IMR-90 (cell line): ENCODE results near the gene RPTOR. TPM values are rescaled to one million over a fixed set of nuclear protein-coding genes. Genes with fewer than 3 reads are reported as not detected.

Experiments used
- ATAC-seq: fragments of 200-7000 bp; cut with Tn5 transposase; 2 replicates; pipeline ENCODE4 v1.9.1; 2020; ENCODE audit warnings: low read depth, mild to moderate bottlenecking, moderate library complexity
- BruUV-seq: library from RNA; stranded (reverse); fragments of 400-500 nt; replicated peaks from 2 replicates; lab custom pipeline; 2021; lab: Mats Ljungman, UMichigan
- CTCF ChIA-PET: fragments of 300-600 bp; formaldehyde crosslinking; extraction: SDS; loops from one replicate; lab custom pipeline; 2021; ENCODE audit warnings: antibody characterized with exemption; lab: Yijun Ruan, JAX
- POLR2A ChIA-PET: fragments of 300-600 bp; sonication (Branson Sonifier 250); formaldehyde crosslinking; loops from one replicate; lab custom pipeline; 2022; ENCODE audit warnings: antibody characterized with exemption; ENCODE audit not compliant: unreplicated experiment; lab: Charles Lee
- DNase-seq: peaks from one replicate; pipeline ENCODE4 v3.0.0; 2013
- H2AFZ ChIP-seq: replicated peaks from 2 replicates; pipeline ENCODE3; 2013; ENCODE audit warnings: low read length, mild to moderate bottlenecking; ENCODE audit not compliant: poor library complexity
- H2AK5ac ChIP-seq: 2 replicates; pipeline ENCODE4 v1.6.1; 2013; ENCODE audit warnings: low read depth, low read length, inconsistent platforms
- H2AK9ac ChIP-seq: replicated peaks from 2 replicates; pipeline ENCODE3; 2013; ENCODE audit warnings: mild to moderate bottlenecking, low read depth, low read length, moderate library complexity; ENCODE audit not compliant: poor library complexity
- H2BK120ac ChIP-seq: 2 replicates; pipeline ENCODE4 v1.6.1; 2013; ENCODE audit warnings: low read depth, low read length, inconsistent platforms
- H2BK15ac ChIP-seq: 3 replicates; pipeline ENCODE4 v1.6.1; 2013; ENCODE audit warnings: low read depth, low read length, inconsistent platforms
- H2BK20ac ChIP-seq: 2 replicates; pipeline ENCODE4 v1.6.1; 2013; ENCODE audit warnings: low read depth, mild to moderate bottlenecking, inconsistent platforms, low read length, moderate library complexity
- H2BK5ac ChIP-seq: 2 replicates; pipeline ENCODE4 v1.6.1; 2013; ENCODE audit warnings: mild to moderate bottlenecking, low read depth, low read length, inconsistent platforms; ENCODE audit not compliant: poor library complexity, severe bottlenecking
- H3K14ac ChIP-seq: replicated peaks from 2 replicates; pipeline ENCODE4 v1.6.1; 2013; ENCODE audit warnings: low read depth, low read length, inconsistent platforms
- H3K18ac ChIP-seq: 2 replicates; pipeline ENCODE4 v1.6.1; 2013; ENCODE audit warnings: low read depth, low read length, control low read depth
- H3K23ac ChIP-seq: 2 replicates; pipeline ENCODE4 v1.6.1; 2013; ENCODE audit warnings: low read depth, low read length, inconsistent platforms
- H3K27ac ChIP-seq: 2 replicates; pipeline ENCODE4 v1.5.1; 2013; ENCODE audit warnings: mild to moderate bottlenecking, control low read depth, low read length; ENCODE audit not compliant: insufficient read depth
- H3K27me3 ChIP-seq: 2 replicates; pipeline ENCODE4 v1.6.1; 2013; ENCODE audit warnings: low read length; ENCODE audit not compliant: control insufficient read depth, insufficient read depth
- H3K36me3 ChIP-seq: 2 replicates; pipeline ENCODE4 v1.6.1; 2013; ENCODE audit warnings: low read length, mixed read lengths; ENCODE audit not compliant: control insufficient read depth, insufficient read depth
- H3K4ac ChIP-seq: 2 replicates; pipeline ENCODE4 v1.6.1; 2013; ENCODE audit warnings: low read depth, low read length, inconsistent platforms
- H3K4me1 ChIP-seq: 2 replicates; pipeline ENCODE4 v1.6.1; 2013; ENCODE audit warnings: low read length, mixed read lengths; ENCODE audit not compliant: control insufficient read depth, insufficient read depth
- H3K4me2 ChIP-seq: 2 replicates; pipeline ENCODE4 v1.6.1; 2013; ENCODE audit warnings: low read depth, mild to moderate bottlenecking, control low read depth, low read length, moderate library complexity
- H3K4me3 ChIP-seq: 2 replicates; pipeline ENCODE4 v1.5.1; 2013; ENCODE audit warnings: low read depth, mild to moderate bottlenecking, control low read depth, low read length, moderate library complexity; ENCODE audit not compliant: insufficient read depth
- H3K56ac ChIP-seq: 2 replicates; pipeline ENCODE4 v1.6.1; 2013; ENCODE audit warnings: low read length, inconsistent platforms; ENCODE audit not compliant: insufficient read depth; ENCODE audit errors: extremely low read depth
- H3K79me1 ChIP-seq, 2 experiments: 2 replicates each; pipeline ENCODE4 v1.6.1; 2013; ENCODE audit warnings: low read length in 2 of 2, inconsistent platforms in 1 of 2, low read depth in 1 of 2
- H3K9ac ChIP-seq: 2 replicates; pipeline ENCODE4 v1.6.1; 2013; ENCODE audit warnings: low read depth, low read length, control low read depth
- H3K9me1 ChIP-seq: 2 replicates; pipeline ENCODE4 v1.6.1; 2013; ENCODE audit warnings: low read length, inconsistent platforms; ENCODE audit not compliant: insufficient read depth
- H3K9me3 ChIP-seq: 2 replicates; pipeline ENCODE4 v1.6.1; 2013; ENCODE audit warnings: low read length; ENCODE audit not compliant: control insufficient read depth, insufficient read depth
- H4K20me1 ChIP-seq: 2 replicates; pipeline ENCODE4 v1.6.1; 2013; ENCODE audit warnings: low read length, inconsistent platforms; ENCODE audit not compliant: insufficient read depth
- H4K5ac ChIP-seq: 2 replicates; pipeline ENCODE4 v1.6.1; 2013; ENCODE audit warnings: mild to moderate bottlenecking, low read depth, low read length, control low read depth
- H4K8ac ChIP-seq, 2 experiments: 2 replicates each; pipeline ENCODE4 v1.6.1; 2013; ENCODE audit warnings: low read depth in 2 of 2, low read length in 2 of 2, control low read depth in 1 of 2, inconsistent platforms in 1 of 2
- H4K91ac ChIP-seq: 2 replicates; pipeline ENCODE4 v1.6.1; 2013; ENCODE audit warnings: low read depth, low read length, inconsistent platforms; ENCODE audit not compliant: insufficient read depth
- BHLHE40 ChIP-seq: fragments of 150-350 bp; IDR thresholded peaks from 2 replicates; pipeline ENCODE4 v1.6.1; 2016; ENCODE audit warnings: mild to moderate bottlenecking, low read depth, low read length
- CHD1 ChIP-seq: IDR thresholded peaks from 2 replicates; pipeline ENCODE4 v1.6.1; 2012; ENCODE audit warnings: low read depth, low read length, improper control_type of control experiment
- CTCF ChIP-seq: conservative IDR thresholded peaks from 2 replicates; pipeline ENCODE4 v1.5.1; 2012; ENCODE audit warnings: mild to moderate bottlenecking, low read depth, low read length, improper control_type of control experiment
- FOS ChIP-seq: fragments of 150-350 bp; IDR thresholded peaks from 2 replicates; pipeline ENCODE4 v1.6.1; 2016; ENCODE audit warnings: low read depth, low read length
- MAFK ChIP-seq: IDR thresholded peaks from 2 replicates; pipeline ENCODE4 v1.6.1; 2012; ENCODE audit warnings: low read depth, low read length, improper control_type of control experiment
- MAZ ChIP-seq: IDR thresholded peaks from 2 replicates; pipeline ENCODE4 v1.6.1; 2012; ENCODE audit warnings: low read depth, mild to moderate bottlenecking, low read length, improper control_type of control experiment, moderate library complexity, borderline replicate concordance
- MXI1 ChIP-seq: IDR thresholded peaks from 2 replicates; pipeline ENCODE4 v1.6.1; 2012; ENCODE audit warnings: low read depth, mild to moderate bottlenecking, low read length, moderate library complexity, borderline replicate concordance
- NFE2L2 ChIP-seq: fragments of 150-350 bp; IDR thresholded peaks from 2 replicates; pipeline ENCODE4 v1.6.1; 2016; ENCODE audit warnings: low read depth, mild to moderate bottlenecking, low read length
- POLR2A ChIP-seq: IDR thresholded peaks from 2 replicates; pipeline ENCODE4 v1.6.1; 2012; ENCODE audit warnings: mild to moderate bottlenecking, low read depth, low read length
- RAD21 ChIP-seq: IDR thresholded peaks from 2 replicates; pipeline ENCODE4 v1.6.1; 2012; ENCODE audit warnings: low read length, improper control_type of control experiment
- RCOR1 ChIP-seq: IDR thresholded peaks from 2 replicates; pipeline ENCODE4 v1.6.1; 2012; ENCODE audit warnings: mild to moderate bottlenecking, low read length, improper control_type of control experiment; ENCODE audit not compliant: insufficient replicate concordance
- RFX5 ChIP-seq: IDR thresholded peaks from 2 replicates; pipeline ENCODE4 v1.8.0; 2012; ENCODE audit warnings: low read depth, mild to moderate bottlenecking, low read length, moderate library complexity
- SMC3 ChIP-seq: fragments of 150-350 bp; IDR thresholded peaks from 2 replicates; pipeline ENCODE4 v1.6.1; 2016; ENCODE audit warnings: low read depth, mild to moderate bottlenecking, antibody characterized with exemption, low read length, moderate library complexity
- USF2 ChIP-seq: fragments of 150-350 bp; IDR thresholded peaks from 2 replicates; pipeline ENCODE4 v1.6.1; 2017; ENCODE audit warnings: mild to moderate bottlenecking, antibody characterized with exemption, low read length, low read depth
- WGBS, 2 experiments: methylation state at CpG; one replicate each; pipeline versions ENCODE4 v1.1.5 to v1.1.7; 2013; ENCODE audit warnings: missing lambda C conversion rate in 2 of 2; ENCODE audit not compliant: insufficient read length in 1 of 2; ENCODE audit errors: extremely low coverage in 2 of 2; 5-methylcytosine and 5-hydroxymethylcytosine counted together
- dilution Hi-C: fragments of 300-500 bp; cut with HindIII; formaldehyde crosslinking; loops from one replicate; pipeline ENCODE4 v1.14.3; 2018; ENCODE audit warnings: low sequenced_read_pairs; ENCODE audit not compliant: unreplicated experiment
- in situ Hi-C: fragments of 300-500 bp; cut with MboI; formaldehyde crosslinking; loops from 3 replicates; pipeline ENCODE4 v1.14.3; 2019; ENCODE audit warnings: low sequenced_read_pairs, inconsistent platforms, mixed read lengths
- intact Hi-C: fragments of 100-400 bp; cut with micrococcal nuclease; formaldehyde crosslinking; loops from 2 replicates; pipeline ENCODE4 v1.10.0; 2022
- polyA plus RNA-seq, 3 experiments: library from polyadenylated mRNA; depleted of rRNA; stranded (reverse); fragments of >200 nt; gene quantifications; 2 replicates each; pipeline ENCODE4 v1.2.3, GENCODE V29; 2012; ENCODE audit warnings: low replicate concordance in 1 of 3
- total RNA-seq: library from RNA; depleted of rRNA; stranded (reverse); fragments of >200 nt; gene quantifications from 2 replicates; pipeline ENCODE4 v1.2.3, GENCODE V29; 2012
- TF ChIP-seq, protein P1 (sequence below): fragments of 150-350 bp; IDR thresholded peaks from 2 replicates; pipeline ENCODE4 v1.6.1; 2016; ENCODE audit warnings: low read depth, mild to moderate bottlenecking, low read length, moderate library complexity, borderline replicate concordance

RPTOR gene
- total and polyA plus RNA-seq, 2 of the 4 experiments (the other 2 are of a cell fraction): 10.8 to 14.7 TPM

GRCh38 chr17:80599546-80600305 lies 55.1 kb downstream of the RPTOR start:
- Histone ChIP-seq H4K20me1 (peaks cover 22% of the 10 kb centered on the region; the same call in 1 of the 2 replicates), H2BK120ac (no peak overlapping the region), H3K4me3 (no peak overlapping the region), H2BK15ac (no peak overlapping the region), H3K36me3 (no peaks in the 10 kb centered on the region), H4K91ac (no peak overlapping the region), H3K4ac (no peak overlapping the region), H3K9me3 (no peaks in the 10 kb centered on the region), H2BK20ac (no peak overlapping the region), H3K9ac (no peak overlapping the region), H4K5ac (no peak overlapping the region), H2AK9ac (no peak overlapping the region), H3K14ac (no peak overlapping the region), H2AFZ (no peak overlapping the region), H3K4me1 (peaks cover 5% of the 10 kb centered on the region), H3K9me1 (peaks cover 8% of the 10 kb centered on the region), H3K27me3 (no peaks in the 10 kb centered on the region), H2BK5ac (no peak overlapping the region), H3K4me2 (no peak overlapping the region), H3K27ac (no peak overlapping the region), H3K23ac (no peak overlapping the region), H2AK5ac (no peak overlapping the region), H3K79me1 (peaks cover 56 to 82% of the 10 kb centered on the region in 2 experiments), H3K18ac (no peak overlapping the region), H3K56ac (no peak overlapping the region), H4K8ac (no peak overlapping the region)
- 77% methylated on average over 4 of the region's 8 CpGs; no CpG with 5 or more reads in 1 of the 2 experiments for WGBS, 2 experiments
- ATAC-seq (no peak), DNase-seq (no peak)
- dilution Hi-C loops (no loop called here), in situ Hi-C loops (no loop called here), intact Hi-C loops (no loop called here)
- no TSS peak for BruUV-seq
- POLR2A ChIA-PET: interaction anchor here (0.5 kb wide), 1 partner anchor 160 kb away, joined by 3 read pairs; no protein-coding TSS in a partner anchor
- CTCF ChIA-PET: no interaction called here
- TF ChIP-seq RFX5 (no peak), MXI1 (no peak), BHLHE40 (no peak), USF2 (no peak), RAD21 (no peak), MAZ (no peak), NFE2L2 (no peak), CHD1 (no peak), POLR2A (no peak), MAFK (no peak), CTCF (no peak), FOS (no peak), RCOR1 (no peak), SMC3 (no peak)
- TF ChIP-seq, protein P1, sequence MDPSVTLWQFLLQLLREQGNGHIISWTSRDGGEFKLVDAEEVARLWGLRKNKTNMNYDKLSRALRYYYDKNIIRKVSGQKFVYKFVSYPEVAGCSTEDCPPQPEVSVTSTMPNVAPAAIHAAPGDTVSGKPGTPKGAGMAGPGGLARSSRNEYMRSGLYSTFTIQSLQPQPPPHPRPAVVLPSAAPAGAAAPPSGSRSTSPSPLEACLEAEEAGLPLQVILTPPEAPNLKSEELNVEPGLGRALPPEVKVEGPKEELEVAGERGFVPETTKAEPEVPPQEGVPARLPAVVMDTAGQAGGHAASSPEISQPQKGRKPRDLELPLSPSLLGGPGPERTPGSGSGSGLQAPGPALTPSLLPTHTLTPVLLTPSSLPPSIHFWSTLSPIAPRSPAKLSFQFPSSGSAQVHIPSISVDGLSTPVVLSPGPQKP: no peak
